Raji (cell line): ENCODE data around the gene INPP4A.

Source experiments
- POLR2A ChIP-seq: IDR thresholded peaks from 2 replicates; pipeline ENCODE4 v1.6.1; 2011; ENCODE audit warnings: low read depth, low read length, control low read depth; ENCODE audit not compliant: insufficient read depth

INPP4A gene

DNA sequence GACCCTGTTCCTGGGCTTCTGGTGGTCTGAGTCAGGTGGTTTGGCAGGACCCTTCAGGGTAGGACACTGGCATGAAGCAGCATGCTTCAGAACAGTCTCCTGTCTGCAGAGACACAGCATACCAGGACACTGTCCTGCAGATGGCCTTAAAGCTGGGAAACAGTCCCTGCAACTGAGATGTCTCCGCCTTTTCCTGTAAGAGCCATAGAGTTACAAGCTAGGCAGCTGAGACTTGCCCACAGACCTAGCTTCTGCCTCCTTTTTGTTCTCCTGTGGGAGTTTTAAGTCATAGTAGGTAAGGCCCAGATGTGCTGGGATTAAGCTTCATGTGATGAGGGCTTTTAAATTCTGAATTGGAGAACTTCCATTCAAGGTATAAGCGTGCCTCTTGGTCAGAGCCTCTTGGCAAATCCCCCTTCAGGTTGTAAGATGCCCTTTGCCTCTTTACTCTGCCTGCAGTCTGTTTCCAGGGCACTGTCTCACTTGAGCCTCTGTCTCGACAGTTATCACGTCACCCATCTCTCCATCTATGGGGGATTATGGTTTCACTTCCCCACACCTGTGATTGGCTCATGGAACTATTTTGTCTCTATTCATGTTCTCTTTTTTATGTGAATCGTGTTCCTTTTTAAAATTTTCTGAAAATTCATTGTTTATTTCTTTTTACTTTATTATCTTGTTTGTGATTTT is 111.8 kb downstream of the INPP4A start:
- TF ChIP-seq POLR2A = 0 out of 2 replicates have a peak, but pooled peaks have one; percentile 25

DNA sequence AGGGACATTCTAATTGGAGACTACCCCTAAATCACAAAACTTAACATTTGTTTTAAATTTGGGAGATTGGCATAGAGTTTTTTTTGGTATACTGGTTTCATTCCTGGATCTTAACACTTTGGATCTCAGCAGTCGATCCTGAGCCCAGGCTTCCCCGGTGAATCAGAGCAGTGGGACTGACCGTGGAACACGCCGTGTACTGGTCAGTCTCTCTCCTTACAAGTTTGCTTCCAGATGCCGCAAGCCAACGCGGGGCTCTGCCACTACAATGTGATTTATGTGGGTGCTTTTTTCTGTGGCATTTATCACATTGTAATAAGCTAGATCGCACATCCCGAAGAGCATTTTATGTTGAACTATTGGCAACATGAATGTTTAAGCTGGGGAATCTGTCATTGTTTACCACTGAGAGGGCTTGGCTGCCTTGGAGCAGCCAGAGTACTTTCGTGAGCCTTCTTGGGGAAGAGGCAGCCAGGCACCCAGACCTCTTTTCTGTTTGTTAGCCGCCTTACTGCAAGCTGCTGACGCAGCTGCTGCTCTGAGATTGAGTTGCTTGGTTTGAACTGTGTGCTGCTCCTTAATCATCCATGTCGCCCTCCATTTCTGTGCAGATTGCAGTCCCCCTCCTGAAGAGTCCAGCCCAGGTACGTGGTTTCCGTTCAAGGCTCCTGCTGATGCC is 114.3 kb downstream of the INPP4A start:
- TF ChIP-seq POLR2A = no peak

- TF ChIP-seq POLR2A = no peak
Measured at GRCh38 chr2:98559581-98559980, 114.9 kb downstream of the INPP4A start.

DNA sequence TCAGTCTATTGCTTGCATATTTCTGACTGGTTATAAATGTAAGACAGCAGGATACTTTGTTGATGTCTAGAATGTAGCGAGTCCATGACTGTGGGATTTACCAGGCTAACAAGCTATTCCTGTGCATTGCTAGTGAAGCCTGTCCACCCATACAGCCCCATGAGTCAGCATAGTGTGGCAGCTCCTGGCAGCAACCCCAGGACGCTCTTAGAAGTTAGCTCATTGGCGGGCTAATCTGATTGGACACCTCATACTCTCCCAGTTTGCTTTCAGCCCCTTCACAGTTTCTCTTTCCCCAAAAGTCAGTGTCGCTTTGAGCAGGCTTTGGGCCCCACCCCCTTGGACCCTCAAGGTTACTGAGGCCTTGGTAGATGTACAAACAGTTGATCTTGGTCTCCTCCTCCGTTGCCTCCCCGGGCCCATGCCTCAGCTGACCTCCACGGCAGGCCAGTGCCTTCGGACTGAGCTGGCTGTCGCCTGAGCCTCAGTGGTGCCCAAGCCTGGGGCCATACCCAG is 115.7 kb downstream of the INPP4A start:
- no peak for TF ChIP-seq POLR2A

DNA sequence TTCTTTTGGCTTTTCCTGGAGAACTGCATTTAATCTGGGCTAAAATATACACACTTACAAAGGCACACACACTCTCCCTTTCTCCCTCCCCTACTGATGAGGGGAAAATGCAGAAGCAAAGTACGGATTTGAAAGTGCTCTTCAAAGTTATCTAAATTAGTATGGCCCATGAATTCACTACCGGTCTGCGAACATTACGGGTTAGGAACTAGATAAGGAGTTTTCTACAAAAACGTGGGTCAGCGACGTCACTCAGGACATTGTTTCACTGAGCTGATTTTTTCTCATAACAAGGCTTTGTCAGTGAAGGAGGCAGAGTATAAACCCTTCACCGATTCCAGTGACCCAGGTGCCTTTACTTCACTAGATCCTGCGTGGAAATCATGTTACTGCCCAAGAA is 116.4 kb downstream of the INPP4A start:
- no peak for TF ChIP-seq POLR2A

GRCh38 chr2:98561902-98562695 is 117.4 kb downstream of the INPP4A start:
- TF ChIP-seq POLR2A = no peak

DNA sequence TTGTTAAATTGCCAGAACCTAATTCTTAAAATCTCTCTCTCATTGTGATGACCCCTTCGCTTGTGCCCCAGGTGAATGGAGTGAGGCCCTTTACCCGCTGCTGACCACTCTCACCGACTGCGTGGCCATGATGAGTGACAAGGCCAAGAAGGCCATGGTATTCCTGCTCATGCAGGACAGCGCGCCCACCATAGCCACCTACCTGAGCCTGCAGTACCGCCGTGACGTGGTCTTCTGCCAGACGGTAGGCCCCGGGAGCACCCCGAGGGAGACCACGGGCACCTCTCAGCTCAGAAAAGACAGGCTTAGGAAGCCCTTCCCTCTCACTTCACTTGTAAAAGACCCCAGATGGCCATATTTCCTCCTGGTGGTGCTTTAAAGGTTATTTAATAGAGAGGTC is 118.7 kb downstream of the INPP4A start:
- TF ChIP-seq POLR2A = no peak

DNA sequence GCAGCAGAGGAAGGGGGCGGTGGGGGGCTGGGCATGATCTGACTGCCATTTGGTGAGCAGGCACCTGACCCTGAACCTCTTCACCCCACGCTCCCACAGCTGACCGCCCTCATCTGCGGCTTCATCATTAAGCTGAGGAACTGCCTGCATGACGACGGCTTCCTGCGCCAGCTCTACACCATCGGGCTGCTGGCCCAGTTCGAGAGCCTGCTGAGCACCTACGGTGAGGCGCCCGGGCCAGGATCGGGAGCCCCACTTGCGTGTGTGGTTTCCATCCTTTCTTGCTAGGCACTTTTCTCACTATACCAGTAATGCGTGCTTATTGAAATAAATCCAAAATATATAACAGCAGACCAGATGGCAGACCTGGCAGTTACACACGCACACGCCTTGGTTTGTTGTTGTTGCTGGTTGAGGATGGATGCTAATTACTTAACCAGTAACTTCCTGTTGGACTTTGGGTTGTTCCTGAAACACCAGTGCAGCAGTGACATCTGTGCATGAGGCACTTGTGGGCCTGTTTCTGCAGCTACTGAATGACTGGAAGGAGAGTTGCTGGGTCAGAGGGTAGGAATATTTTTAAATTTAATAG is 120.0 kb downstream of the INPP4A start:
- no peak for TF ChIP-seq POLR2A

GRCh38 chr2:98565286-98565860 is 120.7 kb downstream of the INPP4A start:
- no peak for TF ChIP-seq POLR2A

DNA sequence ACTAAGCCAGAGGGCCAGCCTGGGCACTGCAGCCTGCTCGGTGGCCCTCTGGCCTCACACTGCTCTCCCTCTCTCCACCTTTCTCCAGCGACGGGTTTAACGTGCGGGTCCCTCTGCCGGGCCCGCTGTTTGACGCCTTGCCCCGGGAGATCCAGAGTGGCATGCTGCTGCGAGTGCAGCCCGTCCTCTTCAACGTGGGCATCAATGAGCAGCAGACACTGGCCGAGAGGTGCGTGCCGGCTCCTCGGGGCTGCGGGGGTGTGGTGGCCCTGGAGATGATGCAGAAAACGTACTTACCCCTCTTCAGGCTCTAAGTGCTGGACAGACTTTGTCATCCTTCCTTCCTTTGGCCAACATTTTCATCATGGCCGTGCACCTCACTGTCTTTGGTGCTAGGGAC is 121.3 kb downstream of the INPP4A start:
- TF ChIP-seq POLR2A = no peak

DNA sequence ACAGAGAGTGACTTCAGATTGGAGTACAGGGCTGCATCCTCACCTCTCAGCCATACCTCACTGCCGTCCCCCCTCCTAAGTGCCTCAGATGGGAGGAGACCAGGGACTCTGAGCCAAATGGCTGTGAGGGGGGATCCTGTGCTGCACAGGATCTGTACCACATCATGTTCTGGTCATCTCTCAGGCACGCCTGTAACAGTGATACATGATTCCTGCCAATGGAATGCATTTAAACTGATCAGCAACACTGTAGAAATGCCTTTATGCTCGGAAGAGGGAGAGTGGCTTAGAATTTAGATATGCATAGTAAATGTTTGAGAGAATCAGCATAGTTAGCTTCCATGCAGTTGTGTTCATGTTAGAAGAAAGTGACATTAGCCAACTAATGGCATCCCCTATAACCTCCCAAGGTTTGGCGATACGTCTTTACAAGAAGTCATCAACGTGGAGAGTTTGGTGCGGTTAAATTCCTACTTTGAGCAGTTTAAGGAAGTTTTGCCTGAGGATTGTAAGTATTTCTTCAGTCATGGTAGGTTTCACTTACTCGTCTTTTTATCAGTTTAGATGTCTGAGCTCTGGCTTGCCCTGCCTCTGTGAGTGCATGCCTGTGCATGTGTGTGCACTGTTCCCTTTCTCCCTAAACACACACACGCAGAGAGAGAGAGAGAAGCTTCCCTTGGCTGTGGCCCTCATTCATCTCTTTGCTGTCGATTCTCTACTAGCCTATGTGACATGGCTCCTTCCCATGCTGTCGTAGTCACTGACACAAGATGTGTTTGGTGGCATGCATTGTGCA is 123.7 kb downstream of the INPP4A start:
- TF ChIP-seq POLR2A = no peak

- no peak for TF ChIP-seq POLR2A
Measured at GRCh38 chr2:98569197-98569793, 124.6 kb downstream of the INPP4A start.

- TF ChIP-seq POLR2A = no peak
Measured at GRCh38 chr2:98569915-98570314, 125.3 kb downstream of the INPP4A start.

- no peak for TF ChIP-seq POLR2A
Measured at GRCh38 chr2:98570356-98570755, 125.7 kb downstream of the INPP4A start.
